GM21576 (cell line): ENCODE measurements around the gene RAB24.
"Not testable (repeated sequence)": the region's sequence is repeated elsewhere in the genome, so short reads cannot be mapped to it uniquely, and the experiment has no call there.

Source experiments
- ATAC-seq: cut with Tn5 transposase; IDR thresholded peaks from one replicate; pipeline ENCODE4 v1.9.1; 2021; ENCODE audit warnings: mild to moderate bottlenecking, moderate library complexity; ENCODE audit not compliant: unreplicated experiment

The RAB24 gene

DNA sequence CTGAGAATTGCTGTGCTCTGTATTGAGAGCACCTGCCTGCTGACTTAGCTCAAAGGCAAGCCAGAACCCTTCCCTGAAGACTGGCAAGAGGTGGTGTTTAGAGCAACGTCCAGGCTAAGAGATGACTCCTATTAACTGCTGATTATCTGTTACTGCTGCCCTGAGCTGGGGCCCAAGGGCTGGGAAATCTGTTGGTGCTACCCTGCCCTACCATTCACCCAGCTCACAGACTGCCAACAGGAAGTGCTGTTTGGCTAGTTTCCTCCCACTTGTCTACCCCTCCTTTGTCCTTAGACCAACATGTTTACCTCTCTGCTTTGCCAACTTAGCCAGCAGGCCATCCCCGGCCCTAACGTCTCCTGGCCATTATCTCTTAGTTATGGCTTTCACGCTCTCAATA, 6.9 kb downstream of the RAB24 start:
- ATAC-seq: no peak

DNA sequence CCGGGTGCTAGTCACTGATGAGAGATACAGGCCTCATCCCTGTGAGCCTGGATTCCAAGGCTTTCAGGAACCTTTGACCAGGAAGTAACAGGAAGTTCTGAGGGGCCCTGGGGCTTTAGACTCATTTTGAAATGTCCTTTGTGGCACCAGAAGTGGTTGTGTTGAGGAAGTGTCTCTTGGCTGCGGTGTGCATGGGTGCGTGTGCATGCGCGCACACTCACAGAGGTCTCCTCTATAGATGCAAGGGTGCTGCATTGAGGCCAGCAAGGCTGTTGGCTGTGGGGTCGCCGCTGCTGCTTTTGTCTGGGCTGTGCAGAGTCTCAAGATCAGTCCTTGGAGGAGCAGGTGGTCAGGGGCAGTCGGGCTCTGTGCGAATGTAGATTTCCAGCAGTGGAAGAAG, 7.6 kb downstream of the RAB24 start:
- ATAC-seq: no peak

GRCh38 chr5:177294632-177295031, 8.9 kb downstream of the RAB24 start:
- ATAC-seq: no peak

- no peak for ATAC-seq
Observed at GRCh38 chr5:177293819-177294581, 9.5 kb downstream of the RAB24 start.

- ATAC-seq: no peak
Observed at GRCh38 chr5:177291735-177292134, 11.8 kb downstream of the RAB24 start.

GRCh38 chr5:177290816-177291596, 12.5 kb downstream of the RAB24 start:
- no peak for ATAC-seq

GRCh38 chr5:177288191-177288590, 15.3 kb downstream of the RAB24 start:
- no peak for ATAC-seq

DNA sequence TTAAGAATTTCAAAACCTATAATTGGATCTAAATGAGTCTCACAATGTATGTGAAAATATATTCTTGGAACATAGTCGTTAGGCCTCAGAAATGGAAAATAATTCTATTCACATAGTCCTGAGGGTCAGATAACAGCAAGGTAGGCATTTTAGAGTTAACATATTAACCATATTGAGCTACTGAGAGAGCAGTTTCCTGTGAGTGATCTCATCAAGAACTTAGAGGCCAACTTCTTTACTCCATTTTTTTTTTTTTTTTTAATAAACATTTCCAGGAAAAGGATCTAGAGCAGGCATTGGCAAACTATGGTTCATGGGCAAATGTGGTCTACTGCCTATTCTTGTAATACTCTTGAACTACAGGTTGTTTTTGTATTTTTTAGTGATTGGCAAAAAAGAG, 26.6 kb downstream of the RAB24 start:
- ATAC-seq: no peak

DNA sequence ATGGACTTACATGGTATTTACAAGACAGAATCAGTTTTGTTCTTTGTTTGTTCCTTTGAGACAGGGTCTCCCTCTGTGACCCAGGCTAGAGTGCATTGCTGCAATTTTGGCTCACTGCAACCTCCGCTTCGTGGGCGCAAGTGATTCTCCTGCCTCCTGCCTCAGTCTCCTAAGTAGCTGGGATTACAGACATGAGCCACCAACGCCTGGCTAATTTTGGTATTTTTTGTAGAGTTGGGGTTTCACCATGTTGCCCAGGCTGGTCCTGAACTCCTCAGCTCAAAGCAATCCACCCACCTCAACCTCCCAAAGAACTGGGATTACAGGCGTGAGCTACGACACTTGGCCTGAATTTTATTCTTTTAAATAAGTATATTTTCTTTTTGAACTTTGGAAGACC, 27.6 kb downstream of the RAB24 start:
- ATAC-seq: no peak

GRCh38 chr5:177271113-177271512, 32.4 kb downstream of the RAB24 start:
- no peak for ATAC-seq

DNA sequence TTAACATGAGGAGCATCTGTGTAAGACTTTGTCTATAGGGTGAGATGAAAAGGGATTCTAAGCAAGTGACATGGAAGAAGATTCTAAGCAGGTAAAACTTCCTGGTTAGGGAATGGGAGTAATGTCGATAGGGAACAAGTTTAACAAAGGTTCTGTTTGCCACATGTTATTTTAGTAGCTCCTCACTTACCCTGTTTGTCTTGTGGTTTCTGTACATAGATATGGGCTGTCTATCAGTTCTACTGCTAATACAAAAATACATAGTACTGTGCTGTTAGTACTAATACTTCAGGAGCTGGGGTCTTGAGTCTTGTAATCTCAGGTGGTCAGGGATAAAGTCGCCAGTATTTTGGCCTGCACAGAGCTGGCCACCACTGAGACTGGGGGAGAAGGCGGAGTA, 32.9 kb downstream of the RAB24 start:
- ATAC-seq: no peak

- no peak for ATAC-seq
Observed at GRCh38 chr5:177269976-177270375, 33.5 kb downstream of the RAB24 start.

DNA sequence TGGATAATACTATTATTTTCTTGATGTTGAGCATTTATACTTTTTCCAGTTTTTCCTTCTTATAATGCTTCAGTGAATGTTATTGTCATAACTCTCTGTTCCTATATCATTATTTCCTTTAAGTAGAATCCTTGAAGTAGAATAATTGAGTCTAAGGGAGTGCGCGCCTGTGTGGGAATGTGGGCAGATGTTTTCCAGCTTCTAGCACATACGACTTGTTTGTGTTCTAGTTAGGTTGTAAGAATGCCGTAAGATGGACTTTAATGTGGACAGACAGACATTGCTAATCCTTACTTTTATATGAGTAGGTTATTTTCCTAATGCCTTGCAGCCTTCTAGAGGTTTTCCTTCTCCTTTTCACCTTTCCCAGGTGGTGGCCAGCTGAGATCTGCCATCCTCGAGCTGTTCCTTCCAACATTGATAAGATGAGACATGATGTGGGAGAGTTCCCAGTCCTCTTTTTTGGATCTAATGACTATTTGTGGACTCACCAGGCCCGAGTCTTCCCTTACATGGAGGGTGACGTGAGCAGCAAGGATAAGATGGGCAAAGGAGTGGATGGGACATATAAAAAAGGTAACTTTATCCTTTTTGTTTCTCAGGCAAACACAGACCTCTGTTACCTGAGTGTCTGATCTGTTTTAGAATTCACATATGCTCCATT, 34.2 kb downstream of the RAB24 start:
- no peak for ATAC-seq

DNA sequence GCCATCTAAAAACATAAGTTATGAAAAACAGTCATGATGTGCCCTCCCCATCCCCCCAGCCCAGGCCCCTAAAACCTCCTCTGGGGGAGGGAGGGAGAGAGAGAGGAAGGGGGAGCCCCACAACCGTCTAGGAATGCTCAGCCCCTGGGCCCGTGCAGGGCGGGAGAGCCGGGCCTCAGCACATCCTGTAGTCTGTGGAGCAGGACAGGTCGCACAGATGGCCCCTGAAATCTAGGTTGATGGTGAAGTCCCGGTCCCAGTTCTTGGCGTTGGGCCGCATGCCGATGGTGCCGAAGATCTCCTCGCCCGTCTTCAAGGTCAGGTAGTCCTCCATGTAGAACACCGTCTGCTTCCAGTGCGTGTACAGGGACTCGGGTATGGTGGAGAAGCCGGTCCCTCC, 38.1 kb downstream of the RAB24 start:
- no peak for ATAC-seq

GRCh38 chr5:177264178-177264577, 39.3 kb downstream of the RAB24 start:
- ATAC-seq: no peak

- ATAC-seq: no peak
Observed at GRCh38 chr5:177261510-177261909, 42.0 kb downstream of the RAB24 start.

DNA sequence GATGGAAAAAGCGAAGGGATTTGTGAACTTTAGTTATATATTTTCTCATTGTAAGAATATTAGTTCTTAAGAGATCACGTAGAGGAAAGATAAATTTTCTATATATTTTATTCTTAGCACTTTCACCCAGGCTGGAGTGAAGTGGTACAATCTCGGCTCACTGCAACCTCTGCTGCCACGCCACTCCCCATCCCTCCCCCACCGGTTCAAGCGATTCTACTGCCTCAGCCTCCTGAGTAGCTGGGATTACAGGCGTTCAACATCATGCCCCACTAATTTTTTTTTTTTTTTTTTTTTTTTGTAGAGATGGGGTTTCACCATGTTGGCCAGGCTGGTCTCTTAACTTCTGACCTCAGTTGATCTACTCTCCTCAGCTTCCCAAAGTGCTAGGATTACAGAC, 42.6 kb downstream of the RAB24 start:
- ATAC-seq: no peak

DNA sequence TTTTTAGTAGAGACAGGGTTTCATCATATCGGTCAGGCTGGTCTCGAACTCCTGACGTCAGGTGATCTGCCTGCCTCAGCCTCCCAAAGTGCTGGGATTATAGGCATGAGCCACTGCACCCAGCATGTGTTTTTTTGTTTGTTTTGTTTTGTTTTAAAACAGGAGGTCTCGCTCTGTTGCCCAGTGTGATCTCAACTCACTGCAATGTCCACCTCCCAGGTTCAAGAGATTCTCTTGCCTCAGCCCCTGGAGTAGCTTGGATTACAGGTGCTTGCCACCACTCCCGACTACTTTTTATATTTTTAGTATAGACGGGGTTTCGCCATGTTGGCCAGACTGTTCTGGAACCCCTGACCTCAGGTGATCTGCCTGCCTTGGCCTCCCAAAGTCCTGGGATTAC, 44.8 kb downstream of the RAB24 start:
- ATAC-seq: not testable (repeated sequence)

DNA sequence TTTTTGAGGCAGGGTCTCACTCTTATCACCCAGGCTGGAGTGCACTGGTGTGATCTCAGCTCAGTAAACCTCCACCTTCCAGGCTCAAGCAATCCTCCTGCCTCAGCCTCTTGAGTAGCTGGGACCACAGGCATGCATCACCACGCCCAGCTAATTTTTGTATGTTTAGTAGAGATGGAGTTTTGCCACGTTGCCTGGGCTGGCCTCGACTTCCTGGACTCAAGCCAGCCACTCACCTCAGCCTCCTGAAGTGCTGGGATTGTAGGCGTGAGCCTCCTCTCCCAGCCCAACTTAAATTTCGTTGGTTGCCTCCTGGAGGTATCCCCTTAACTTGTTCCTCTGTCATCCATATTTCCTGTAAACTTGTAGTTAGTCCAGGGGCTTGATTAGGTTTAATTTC, 47.2 kb downstream of the RAB24 start:
- no peak for ATAC-seq

DNA sequence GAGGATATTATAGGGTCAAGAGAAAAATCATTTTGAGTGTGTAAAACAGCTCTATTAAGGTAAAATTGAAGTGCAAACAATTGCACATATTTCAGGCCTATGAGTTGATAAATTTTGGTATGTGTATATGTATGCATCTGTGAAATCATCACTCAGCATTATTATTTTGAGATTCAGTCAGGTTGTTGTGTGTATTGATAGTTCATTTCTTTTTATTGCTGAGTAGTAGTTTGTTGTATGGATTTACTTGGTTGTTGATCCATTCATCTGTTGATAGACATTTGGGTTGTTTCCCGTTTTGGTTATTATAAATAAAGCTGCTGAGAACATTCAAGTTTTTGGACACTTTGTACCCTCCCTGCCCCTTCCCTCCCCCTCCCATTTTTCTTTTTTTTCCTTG, 50.3 kb downstream of the RAB24 start:
- ATAC-seq: no peak
